Measurements from ENCODE around the gene KDM4C.
"Not testable (repeated sequence)": the region's sequence is repeated elsewhere in the genome, so short reads cannot be mapped to it uniquely, and the experiment has no call there.

KDM4C gene

GRCh38 chr9:6975198-6975597, 217.4 kb downstream of the KDM4C start:
- no peak for DNase-seq (ENCODE audit: low read depth in 2 of 2)

GRCh38 chr9:6977761-6978160, 220.0 kb downstream of the KDM4C start:
- no peak for DNase-seq (ENCODE audit: low read depth in 2 of 2)

- no peak for DNase-seq (ENCODE audit: low read depth in 2 of 2)
Measured at GRCh38 chr9:6978591-6978990, 220.8 kb downstream of the KDM4C start.

- no peak for DNase-seq (ENCODE audit: low read depth in 2 of 2)
Measured at GRCh38 chr9:6984941-6985578, 227.3 kb downstream of the KDM4C start.

- DNase-seq (ENCODE audit: low read depth in 2 of 2): no peak
Measured at GRCh38 chr9:6986141-6986815, 228.5 kb downstream of the KDM4C start.

GRCh38 chr9:6987381-6987780, 229.6 kb downstream of the KDM4C start:
- no peak for DNase-seq (ENCODE audit: low read depth in 2 of 2)

- no peak for DNase-seq (ENCODE audit: low read depth in 2 of 2)
Measured at GRCh38 chr9:6991418-6991817, 233.6 kb downstream of the KDM4C start.

GRCh38 chr9:6996061-6996854, 238.5 kb downstream of the KDM4C start:
- no peak for DNase-seq (ENCODE audit: low read depth in 2 of 2)

- DNase-seq (ENCODE audit: low read depth in 2 of 2): no peak
Measured at GRCh38 chr9:6997330-6997729, 239.6 kb downstream of the KDM4C start.

GRCh38 chr9:6999794-7000193, 242.0 kb downstream of the KDM4C start:
- no peak for DNase-seq (ENCODE audit: low read depth in 2 of 2)

GRCh38 chr9:7001571-7001970, 243.8 kb downstream of the KDM4C start:
- DNase-seq (ENCODE audit: low read depth in 2 of 2): no peak

- no peak for DNase-seq (ENCODE audit: low read depth in 2 of 2)
Measured at GRCh38 chr9:7003861-7004260, 246.1 kb downstream of the KDM4C start.

GRCh38 chr9:7006417-7006816, 248.6 kb downstream of the KDM4C start:
- no peak for DNase-seq (ENCODE audit: low read depth in 2 of 2)

GRCh38 chr9:7008411-7008810, 250.6 kb downstream of the KDM4C start:
- DNase-seq (ENCODE audit: low read depth in 2 of 2): no peak

- DNase-seq (ENCODE audit: low read depth in 2 of 2): no peak
Measured at GRCh38 chr9:7009065-7009464, 251.3 kb downstream of the KDM4C start.

- DNase-seq (ENCODE audit: low read depth in 2 of 2): no peak
Measured at GRCh38 chr9:7011395-7012067, 253.8 kb downstream of the KDM4C start.

GRCh38 chr9:7027996-7028395, 270.2 kb downstream of the KDM4C start:
- DNase-seq (ENCODE audit: low read depth in 2 of 2): no peak

- DNase-seq (ENCODE audit: low read depth in 2 of 2): no peak
Measured at GRCh38 chr9:7028591-7028990, 270.8 kb downstream of the KDM4C start.

- DNase-seq (ENCODE audit: low read depth in 2 of 2): not testable (repeated sequence)
Measured at GRCh38 chr9:7030943-7031342, 273.2 kb downstream of the KDM4C start.

- no peak for DNase-seq (ENCODE audit: low read depth in 2 of 2)
Measured at GRCh38 chr9:7033076-7034045, 275.6 kb downstream of the KDM4C start.

GRCh38 chr9:7037176-7037575, 279.4 kb downstream of the KDM4C start:
- DNase-seq (ENCODE audit: low read depth in 2 of 2): no peak

Data from stimulated activated CD8-positive, alpha-beta memory T cell treated with anti-CD3 and anti-CD28 coated beads, Interleukin-7, amount 100 ng/mL, for 1 hour (primary cell).